HG03039 (cell line): ENCODE measurements around the gene RNF113B.

Experiments
- ATAC-seq: cut with Tn5 transposase; IDR thresholded peaks from one replicate; pipeline ENCODE4 v1.9.1; 2021; ENCODE audit warnings: mild to moderate bottlenecking, moderate library complexity; ENCODE audit not compliant: unreplicated experiment

The RNF113B gene

GRCh38 chr13:98204546-98204945, 27.5 kb upstream of the RNF113B start:
- ATAC-seq: no peak

GRCh38 chr13:98203646-98204326, 26.7 kb upstream of the RNF113B start:
- no peak for ATAC-seq

- ATAC-seq: no peak
Observed at GRCh38 chr13:98201984-98202383, 24.9 kb upstream of the RNF113B start.

GRCh38 chr13:98201189-98201588, 24.1 kb upstream of the RNF113B start:
- ATAC-seq: no peak

- ATAC-seq: no peak
Observed at GRCh38 chr13:98200211-98200878, 23.3 kb upstream of the RNF113B start.

- no peak for ATAC-seq
Observed at GRCh38 chr13:98199480-98199879, 22.4 kb upstream of the RNF113B start.

GRCh38 chr13:98198683-98199082, 21.6 kb upstream of the RNF113B start:
- no peak for ATAC-seq

- no peak for ATAC-seq
Observed at GRCh38 chr13:98195054-98195791, 18.2 kb upstream of the RNF113B start.

- no peak for ATAC-seq
Observed at GRCh38 chr13:98192008-98192407, 14.9 kb upstream of the RNF113B start.

GRCh38 chr13:98190889-98191444, 13.9 kb upstream of the RNF113B start:
- no peak for ATAC-seq

GRCh38 chr13:98189841-98190505, 12.9 kb upstream of the RNF113B start:
- ATAC-seq: no peak

- ATAC-seq: no peak
Observed at GRCh38 chr13:98188544-98189166, 11.6 kb upstream of the RNF113B start.

- no peak for ATAC-seq
Observed at GRCh38 chr13:98187965-98188261, 10.8 kb upstream of the RNF113B start.

GRCh38 chr13:98187155-98187964, 10.3 kb upstream of the RNF113B start:
- no peak for ATAC-seq

GRCh38 chr13:98184792-98185191, 7.7 kb upstream of the RNF113B start:
- ATAC-seq: no peak

GRCh38 chr13:98182589-98182988, 5.5 kb upstream of the RNF113B start:
- ATAC-seq: no peak

GRCh38 chr13:98182153-98182552, 5.1 kb upstream of the RNF113B start:
- ATAC-seq: no peak

GRCh38 chr13:98181111-98181815, 4.2 kb upstream of the RNF113B start:
- no peak for ATAC-seq

- ATAC-seq: no peak
Observed at GRCh38 chr13:98180092-98180491, 3.0 kb upstream of the RNF113B start.
